ENCODE data around the gene DUSP7.

Gene DUSP7

GRCh38 chr3:52068730-52069129, 12.4 kb upstream of the DUSP7 start:
- no peak for DNase-seq (ENCODE audit: low read depth in 3 of 3, low spot score in 1 of 3)

GRCh38 chr3:52068055-52068571, 11.7 kb upstream of the DUSP7 start:
- no peak for DNase-seq (ENCODE audit: low read depth in 3 of 3, low spot score in 1 of 3)

GRCh38 chr3:52067526-52067925, 11.2 kb upstream of the DUSP7 start:
- DNase-seq (ENCODE audit: low read depth in 3 of 3, low spot score in 1 of 3), result no peak

- DNase-seq (ENCODE audit: low read depth in 3 of 3, low spot score in 1 of 3), result no peak
Measured at GRCh38 chr3:52067046-52067445, 10.7 kb upstream of the DUSP7 start.

- DNase-seq (ENCODE audit: low read depth in 3 of 3, low spot score in 1 of 3), result no peak
Measured at GRCh38 chr3:52065264-52065756, 8.9 kb upstream of the DUSP7 start.

GRCh38 chr3:52064561-52064960, 8.2 kb upstream of the DUSP7 start:
- no peak for DNase-seq (ENCODE audit: low read depth in 3 of 3, low spot score in 1 of 3)

- no peak for DNase-seq (ENCODE audit: low read depth in 3 of 3, low spot score in 1 of 3)
Measured at GRCh38 chr3:52063026-52063723, 6.8 kb upstream of the DUSP7 start.

- no peak for DNase-seq (ENCODE audit: low read depth in 3 of 3, low spot score in 1 of 3)
Measured at GRCh38 chr3:52062505-52062904, 6.1 kb upstream of the DUSP7 start.

- no peak for DNase-seq (ENCODE audit: low read depth in 3 of 3, low spot score in 1 of 3)
Measured at GRCh38 chr3:52061121-52061910, 4.9 kb upstream of the DUSP7 start.

GRCh38 chr3:52059781-52060180, 3.4 kb upstream of the DUSP7 start:
- no peak for DNase-seq (ENCODE audit: low read depth in 3 of 3, low spot score in 1 of 3)

- no peak for DNase-seq (ENCODE audit: low read depth in 3 of 3, low spot score in 1 of 3)
Measured at GRCh38 chr3:52057812-52058495, 1.6 kb upstream of the DUSP7 start.

- peak; percentile 98 to 99 (median 98) for DNase-seq (ENCODE audit: low read depth in 3 of 3, low spot score in 1 of 3)
Measured at GRCh38 chr3:52056968-52057811, 819 bp upstream of the DUSP7 start.

- DNase-seq (ENCODE audit: low read depth in 3 of 3, low spot score in 1 of 3), result peak in 2 of 3 donors; percentile 10 to 31
Measured at GRCh38 chr3:52055537-52056351, 627 bp downstream of the DUSP7 start.

- DNase-seq (ENCODE audit: low read depth in 3 of 3, low spot score in 1 of 3), result no peak
Measured at GRCh38 chr3:52054661-52055511, 1.5 kb downstream of the DUSP7 start.

GRCh38 chr3:52053307-52054304, 2.8 kb downstream of the DUSP7 start:
- peak in 1 of 3 donors; percentile 37 for DNase-seq (ENCODE audit: low read depth in 3 of 3, low spot score in 1 of 3)

GRCh38 chr3:52052831-52053306, 3.5 kb downstream of the DUSP7 start:
- peak in 1 of 3 donors; percentile 10 for DNase-seq (ENCODE audit: low read depth in 3 of 3, low spot score in 1 of 3)

GRCh38 chr3:52051444-52051843, 4.9 kb downstream of the DUSP7 start:
- no peak for DNase-seq (ENCODE audit: low read depth in 3 of 3, low spot score in 1 of 3)

Data from stimulated activated CD4-positive, alpha-beta T cell treated with anti-CD3 and anti-CD28 coated beads, TNF-alpha, amount 100 ng/mL, for 1 hour (primary cell).